Lower leg skin (tissue), 3 donors: Measurements from ENCODE around the gene PECR.

Source experiments
- CTCF ChIP-seq, 3 donors: fragments of 450-650 bp; IDR thresholded peaks; one replicate each; pipeline ENCODE4 v1.5.1; 2016; ENCODE audit warnings: antibody characterized with exemption in 3 of 3, mild to moderate bottlenecking in 3 of 3, moderate library complexity in 2 of 3
- POLR2A ChIP-seq, 2 donors: fragments of 450-650 bp; IDR thresholded peaks; one replicate each; pipeline ENCODE4 v1.6.1; 2016 to 2017; ENCODE audit warnings: antibody characterized with exemption in 2 of 2, mild to moderate bottlenecking in 1 of 2, moderate library complexity in 1 of 2

- TF ChIP-seq CTCF (IDR thresholded peaks at IDR 0.05) (no peak), POLR2A (IDR thresholded peaks at IDR 0.05) (no peak)
These were observed 78.9 kb downstream of the PECR start for GRCh38 chr2:216002693-216003092.
